Calu3 (cell line): ENCODE measurements around the gene TOE1. TPM values are rescaled to one million over a fixed set of nuclear protein-coding genes. Genes with fewer than 3 reads are reported as not detected.
A peak's percentile ranks its signal among the peaks of the same experiment; 100 is the strongest.
"Not testable (repeated sequence)": the region's sequence is repeated elsewhere in the genome, so short reads cannot be mapped to it uniquely, and the experiment has no call there.

ENCODE experiments used
- Bru-seq: library from RNA; stranded (reverse); fragments of 400-500 nt; gene quantifications from one replicate; lab custom pipeline; 2021; lab: Mats Ljungman, UMichigan
- BruChase-seq, 2 experiments: library from RNA; stranded (reverse); fragments of 400-500 nt; gene quantifications; one replicate each; lab custom pipeline; 2021; lab: Mats Ljungman, UMichigan
- BruUV-seq: library from RNA; stranded (reverse); fragments of 400-500 nt; replicated peaks from 2 replicates; lab custom pipeline; 2021; lab: Mats Ljungman, UMichigan
- CTCF ChIA-PET: fragments of 300-600 bp; sonication (Branson Sonifier 250); formaldehyde crosslinking; loops from one replicate; lab custom pipeline; 2022; ENCODE audit warnings: antibody characterized with exemption; lab: Charles Lee
- DNase-seq: peaks from one replicate; pipeline ENCODE4 v3.0.0; 2022
- H3K27ac Mint-ChIP-seq: one replicate; pipeline ENCODE4 v1.8.0; 2022; ENCODE audit warnings: mixed read lengths; ENCODE audit not compliant: unreplicated experiment
- H3K27me3 Mint-ChIP-seq: one replicate; pipeline ENCODE4 v1.8.0; 2022; ENCODE audit warnings: mixed read lengths; ENCODE audit not compliant: unreplicated experiment
- H3K36me3 Mint-ChIP-seq: one replicate; pipeline ENCODE4 v1.8.0; 2022; ENCODE audit warnings: mild to moderate bottlenecking, moderate library complexity, mixed read lengths; ENCODE audit not compliant: insufficient read depth, unreplicated experiment
- H3K4me1 Mint-ChIP-seq: one replicate; pipeline ENCODE4 v1.8.0; 2022; ENCODE audit warnings: mild to moderate bottlenecking, low read depth, mixed read lengths; ENCODE audit not compliant: unreplicated experiment
- H3K4me3 Mint-ChIP-seq: one replicate; pipeline ENCODE4 v1.8.0; 2022; ENCODE audit warnings: mild to moderate bottlenecking, low read depth, moderate library complexity, mixed read lengths; ENCODE audit not compliant: unreplicated experiment
- H3K9me3 Mint-ChIP-seq: one replicate; pipeline ENCODE4 v1.8.0; 2022; ENCODE audit warnings: low read depth, mixed read lengths; ENCODE audit not compliant: unreplicated experiment
- CTCF ChIP-seq: fragments of 200-600 bp; IDR thresholded peaks from one replicate; pipeline ENCODE4 v1.8.0; 2022; ENCODE audit warnings: antibody characterized with exemption; ENCODE audit not compliant: unreplicated experiment
- intact Hi-C: fragments of 100-400 bp; cut with micrococcal nuclease; formaldehyde crosslinking; loops from one replicate; pipeline ENCODE4 v1.10.0; 2022; ENCODE audit not compliant: unreplicated experiment
- long read RNA-seq: library from polyadenylated mRNA; stranded (forward); transcript quantifications from one replicate; pipeline ENCODE4 v2.0.0, GENCODE V29; 2022
- total RNA-seq: library from RNA; stranded (reverse); gene quantifications from 2 replicates; pipeline ENCODE4 v1.2.3, GENCODE V29; 2022

The TOE1 gene
- total RNA-seq = 14.2 TPM in 2 replicates
- percentile 76 among the genes with signal in this experiment for Bru-seq, nascent RNA
- percentile 63 among the genes with signal in this experiment for BruChase-seq, experiment 1, labeled RNA remaining after a 6-hour chase
- BruChase-seq, experiment 2, labeled RNA remaining after a 2-hour chase = percentile 76 among the genes with signal in this experiment
- long read RNA-seq, partial matches to known transcripts = 4 of 17 reads
- long read RNA-seq, other reads (novel, unspliced or antisense) = 9 of 17 reads

GRCh38 chr1:45339789-45340558, at the start of gene TOE1, which contains the start of gene MUTYH:
Gene TOE1 (plus strand): TSS chr1:45340170. CDS start chr1:45340253, 83 bp downstream.
Gene MUTYH (minus strand): TSS chr1:45340440. CDS start chr1:45334505, 5,935 bp downstream.
- Mint-ChIP-seq H3K9me3 (peaks cover 4% of the 10 kb centered on the region), H3K27ac (peak within 1 kb of the TSS; percentile 75), H3K4me3 (peak within 1 kb of the TSS; percentile 84), H3K27me3 (no peaks in the 10 kb centered on the region), H3K36me3 (peaks cover 29% of the 10 kb centered on the region), H3K4me1 (peaks cover 38% of the 10 kb centered on the region)
- CTCF ChIA-PET = interaction anchor here (0.5 to 2.6 kb wide), 11 partner anchors 11 to 553 kb away, joined by 3 to 30 read pairs (median 5); partner anchors contain the start of genes CCDC163, HPDL, MMACHC and TESK2
- no TSS peak for BruUV-seq
- DNase-seq = peak; percentile 98
- intact Hi-C loops = no loop called here
- no peak for TF ChIP-seq CTCF

GRCh38 chr1:45291002-45291401, 49.0 kb upstream of the TOE1 start:
- H3K36me3 Mint-ChIP-seq, CTCF ChIA-PET, BruUV-seq, DNase-seq, intact Hi-C loops, H3K9me3 Mint-ChIP-seq, H3K27ac Mint-ChIP-seq, H3K4me1 Mint-ChIP-seq, H3K4me3 Mint-ChIP-seq: not testable (repeated sequence)
- peaks cover 20% of the 10 kb centered on the region for H3K27me3 Mint-ChIP-seq

- H3K4me1 Mint-ChIP-seq = no peaks in the 10 kb centered on the region
- H3K27me3 Mint-ChIP-seq = peaks cover 13% of the 10 kb centered on the region
- no peak overlapping the region for H3K4me3 Mint-ChIP-seq
- no TSS peak for BruUV-seq
- TF ChIP-seq CTCF = no peak
- CTCF ChIA-PET = no interaction called here
- DNase-seq = no peak
- intact Hi-C loops = no loop called here
- no peaks in the 10 kb centered on the region for H3K36me3 Mint-ChIP-seq
- peaks cover 4% of the 10 kb centered on the region for H3K9me3 Mint-ChIP-seq
- H3K27ac Mint-ChIP-seq = no peak overlapping the region
These were observed 48.3 kb upstream of the TOE1 start for GRCh38 chr1:45291716-45292115.

- H3K27ac Mint-ChIP-seq = no peak overlapping the region
- no peak for DNase-seq
- H3K9me3 Mint-ChIP-seq = peaks cover 4% of the 10 kb centered on the region
- BruUV-seq = no TSS peak
- no peak for TF ChIP-seq CTCF
- no peaks in the 10 kb centered on the region for H3K27me3 Mint-ChIP-seq
- no peak overlapping the region for H3K4me3 Mint-ChIP-seq
- intact Hi-C loops = no loop called here
- H3K4me1 Mint-ChIP-seq = no peaks in the 10 kb centered on the region
- peaks cover 13% of the 10 kb centered on the region for H3K36me3 Mint-ChIP-seq
- CTCF ChIA-PET = interaction anchor here (1.0 to 2.1 kb wide), 3 partner anchors 279 to 286 kb away, joined by 4 to 6 read pairs (median 4); partner anchors contain the start of genes HECTD3 and UROD
These were observed 42.2 kb upstream of the TOE1 start for GRCh38 chr1:45297666-45298356.
